Pancreas (tissue), 10 donors: Measurements from ENCODE around the gene MID1IP1. TPM values are rescaled to one million over a fixed set of nuclear protein-coding genes. Genes with fewer than 3 reads are reported as not detected.
A peak's percentile ranks its signal among the peaks of the same experiment; 100 is the strongest.

Source experiments
- ATAC-seq, 4 donors: fragments of 200-7000 bp; cut with Tn5 transposase; one replicate each; pipeline versions ENCODE4 v1.8.0 to v1.9.1; 2020; ENCODE audit warnings: mild to moderate bottlenecking in 4 of 4, moderate library complexity in 4 of 4
- DNase-seq, 6 donors: peaks; one replicate each; pipeline ENCODE4 v3.0.0-alpha.2; 2020
- FAIRE-seq: peaks from 2 replicates; lab custom pipeline; 2012; peaks lifted over from hg19 to GRCh38; lab: Jason Lieb, UNC
- H3K27ac ChIP-seq, 4 donors: fragments of 200-600 bp; sonication (generic); 1 replicate in 3 of 4; 2 replicates in 1 of 4; pipeline versions ENCODE4 v1.5.0 to v1.8.0; 2020
- H3K27me3 ChIP-seq, 4 donors: fragments of 200-600 bp; one replicate each; pipeline ENCODE4 v1.8.0; 2021
- H3K36me3 ChIP-seq, 3 donors: fragments of 200-600 bp; sonication (generic) in 1 of 3; one replicate each; pipeline versions ENCODE4 v1.5.0 to v1.8.0; 2020 to 2021
- H3K4me1 ChIP-seq, 3 donors: fragments of 200-600 bp; one replicate each; pipeline ENCODE4 v1.8.0; 2021
- H3K4me3 ChIP-seq, 4 donors: fragments of 200-600 bp; sonication (generic) in 2 of 4; one replicate each; pipeline versions ENCODE4 v1.5.0 to v1.8.0; 2020 to 2021
- H3K9me3 ChIP-seq, 4 donors: fragments of 200-600 bp; one replicate each; pipeline ENCODE4 v1.8.0; 2021
- CTCF ChIP-seq, 4 donors: fragments of 200-600 bp; sonication (generic) in 3 of 4; IDR thresholded peaks; one replicate each; pipeline versions ENCODE4 v1.5.0 to v1.8.0; 2021; ENCODE audit warnings: antibody characterized with exemption in 4 of 4
- WGBS, 2 donors: extraction: QIAGEN DNeasy Blood & Tissue Kit; methylation state at CpG; one replicate each; pipeline ENCODE4 v1.1.7; 2013; 5-methylcytosine and 5-hydroxymethylcytosine counted together
- intact Hi-C, 3 donors: fragments of 100-400 bp; cut with DNase I; formaldehyde crosslinking; loops; one replicate each; pipeline versions ENCODE4 v1.11.1 to v1.14.2; 2022
- polyA plus RNA-seq, 2 donors: library from polyadenylated mRNA; stranded (reverse); fragments of 200-250 nt; gene quantifications; one replicate each; pipeline ENCODE4 v1.2.3, GENCODE V29; 2013
- total RNA-seq, 6 donors: library from RNA; stranded (reverse); fragmentation: NEBNext Ultra II Directional in 4 of 6; extraction: Animal tissue kit (Norgen Biotek cat#: 25700) in 4 of 6; gene quantifications; one replicate each; pipeline versions ENCODE4 v1.2.1 to v1.2.4, GENCODE V29; 2021 to 2023
- donor health status: healthy with polysubstance abuse.
- donor health status: DM: no; HTN: no; CAD: no; lungs with moderate emphysema.
- donor health status: DM: no; HTN: no; CAD: no.
- donor health status: control.
- donor health status: control.
- donor health status: Bipolar disorder and iron deficiency.
- donor health status: DM: yes; HTN: yes; CAD: no.
- donor health status: DM: no; HTN: no; CAD: no.
- donor health status: DM: no; HTN: no; CAD: no.
- donor health status: DM: yes; HTN: yes; CAD: no.

Gene MID1IP1
- total RNA-seq (100 to 1,000 TPM in 1 of 6 donors, 10 to 100 TPM in 5; 28.4 to 123 (median 42.3) TPM), polyA plus RNA-seq (10 to 100 TPM; 34.6 to 37.9 TPM)

- intact Hi-C loops, result no loop called here
- peaks cover 0 to 7% (median 0%) of the 10 kb centered on the region in 4 donors for H3K27me3 ChIP-seq
- H3K4me3 ChIP-seq, result peak within 1 kb of the TSS in 3 of 4 donors; percentile 14 to 57 (median 52)
- DNase-seq (peak; percentile 87 to 93 (median 92)), ATAC-seq (peak; percentile 66 to 74 (median 68)), FAIRE-seq (peak; percentile 81)
- H3K4me1 ChIP-seq, result no peaks in the 10 kb centered on the region
- WGBS, 2 donors, result 1 to 25% methylated on average over 32 of the region's 32 CpGs
- no peaks in the 10 kb centered on the region for H3K9me3 ChIP-seq
- no peaks in the 10 kb centered on the region for H3K36me3 ChIP-seq
- TF ChIP-seq CTCF (IDR thresholded peaks at IDR 0.05), result no peak
- H3K27ac ChIP-seq, result peak within 1 kb of the TSS; percentile 56 to 87 (median 75)
These were observed at the start of gene MID1IP1 for GRCh38 chrX:38800981-38801845. TSS of gene MID1IP1 (plus strand) at chrX:38801459. CDS start at chrX:38804947, 3,488 bp downstream.

- Histone ChIP-seq H3K36me3 (no peaks in the 10 kb centered on the region), H3K27me3 (peaks cover 0 to 7% (median 0%) of the 10 kb centered on the region in 4 donors), H3K4me3 (no peak overlapping the region), H3K4me1 (no peaks in the 10 kb centered on the region), H3K27ac (no peak overlapping the region), H3K9me3 (no peaks in the 10 kb centered on the region)
- WGBS, 2 donors, result 22 to 25% methylated on average over 6 of the region's 6 CpGs
- intact Hi-C loops, result loop anchor here in 1 of 3 donors (10.0 kb wide), 1 partner anchor 491 kb away; no protein-coding TSS in a partner anchor
- TF ChIP-seq CTCF (IDR thresholded peaks at IDR 0.05), result peak in 3 of 4 donors; percentile 37 to 67 (median 59)
- peak; percentile 77 to 94 (median 88) for ATAC-seq
- peak in 2 of 6 donors; percentile 4 to 41 for DNase-seq
- peak; percentile 98 for FAIRE-seq
These were observed 47.0 kb upstream of the MID1IP1 start for GRCh38 chrX:38754102-38754790.

GRCh38 chrX:38754818-38755718 lies 46.2 kb upstream of the MID1IP1 start:
- Histone ChIP-seq H3K36me3 (no peaks in the 10 kb centered on the region), H3K4me1 (no peaks in the 10 kb centered on the region), H3K27ac (no peak overlapping the region), H3K27me3 (peaks cover 0 to 7% (median 0%) of the 10 kb centered on the region in 4 donors), H3K4me3 (no peak overlapping the region), H3K9me3 (no peaks in the 10 kb centered on the region)
- no peak for TF ChIP-seq CTCF (IDR thresholded peaks at IDR 0.05)
- intact Hi-C loops, result loop anchor here in 1 of 3 donors (10.0 kb wide), 1 partner anchor 490 kb away; no protein-coding TSS in a partner anchor
- WGBS, 2 donors, result 46 to 60% methylated on average over 7 of the region's 7 CpGs
- DNase-seq (no peak), ATAC-seq (peak in 3 of 4 donors; percentile 26 to 63 (median 28)), FAIRE-seq (no peak)

- Histone ChIP-seq H3K9me3 (no peaks in the 10 kb centered on the region), H3K4me1 (no peaks in the 10 kb centered on the region), H3K4me3 (no peak overlapping the region), H3K27me3 (peaks cover 0 to 3% (median 0%) of the 10 kb centered on the region in 4 donors), H3K36me3 (no peaks in the 10 kb centered on the region), H3K27ac (no peak overlapping the region)
- FAIRE-seq, result no peak
- TF ChIP-seq CTCF (IDR thresholded peaks at IDR 0.05), result no peak
- 61 to 78% methylated on average over 1 of the region's 1 CpG for WGBS, 2 donors
- no peak for DNase-seq
- ATAC-seq, result no peak
- intact Hi-C loops, result loop anchor here in 1 of 3 donors (10.0 kb wide), 1 partner anchor 394 kb away; no protein-coding TSS in a partner anchor
These were observed 40.4 kb upstream of the MID1IP1 start for GRCh38 chrX:38760883-38761282.
